Smooth muscle cell (in vitro differentiated cells): Measurements from ENCODE around the gene GDI1. TPM values are rescaled to one million over a fixed set of nuclear protein-coding genes. Genes with fewer than 3 reads are reported as not detected.

ENCODE experiments used
- DNase-seq: peaks from one replicate; lab custom pipeline; 2025; ENCODE audit not compliant: unreplicated experiment; lab: John Stamatoyannopoulos, UW
- H2AFZ ChIP-seq: fragments of 200-600 bp; sonication (generic); 2 replicates; pipeline ENCODE4 v1.6.0; 2016; ENCODE audit warnings: antibody characterized with exemption, low read depth, mild to moderate bottlenecking
- H3F3A ChIP-seq: fragments of 200-600 bp; sonication (generic); 2 replicates; pipeline ENCODE4 v1.6.0; 2017; ENCODE audit warnings: antibody characterized with exemption, low read depth
- H3K27ac ChIP-seq: fragments of 200-600 bp; sonication (generic); 2 replicates; pipeline ENCODE4 v1.5.1; 2016; ENCODE audit warnings: low read depth, mild to moderate bottlenecking
- H3K27me3 ChIP-seq: fragments of 200-600 bp; sonication (generic); 2 replicates; pipeline ENCODE4 v1.6.1; 2016; ENCODE audit warnings: low read depth, mild to moderate bottlenecking
- H3K36me3 ChIP-seq: fragments of 200-600 bp; sonication (generic); 2 replicates; pipeline ENCODE4 v1.5.1; 2016; ENCODE audit warnings: low read depth
- H3K4me1 ChIP-seq: fragments of 200-600 bp; sonication (generic); 2 replicates; pipeline ENCODE4 v1.5.1; 2016; ENCODE audit warnings: low read depth
- H3K4me2 ChIP-seq: fragments of 200-600 bp; sonication (generic); 2 replicates; pipeline ENCODE4 v1.6.0; 2016; ENCODE audit warnings: mild to moderate bottlenecking
- H3K4me3 ChIP-seq: fragments of 200-600 bp; sonication (generic); 2 replicates; pipeline ENCODE4 v1.5.1; 2016; ENCODE audit warnings: mild to moderate bottlenecking
- H3K79me2 ChIP-seq: fragments of 200-600 bp; sonication (generic); 2 replicates; pipeline ENCODE4 v1.6.0; 2016; ENCODE audit warnings: low read depth, mild to moderate bottlenecking
- H3K9ac ChIP-seq: fragments of 200-600 bp; sonication (generic); 2 replicates; pipeline ENCODE4 v1.6.0; 2016; ENCODE audit warnings: low read depth
- H3K9me3 ChIP-seq: fragments of 200-600 bp; sonication (generic); replicated peaks from 2 replicates; pipeline ENCODE4 v1.5.1; 2016; ENCODE audit warnings: low read depth
- H4K20me1 ChIP-seq: fragments of 200-600 bp; sonication (generic); 2 replicates; pipeline ENCODE4 v1.6.0; 2016; ENCODE audit warnings: low read depth
- WGBS: methylation state at CpG from one replicate; pipeline ENCODE4 v1.1.7; 2016; ENCODE audit warnings: low lambda C conversion rate; 5-methylcytosine and 5-hydroxymethylcytosine counted together
- polyA plus RNA-seq: library from polyadenylated mRNA; unstranded; fragments of >200 nt; fragmentation: Nextera tagmentation; extraction: Ambion mirVana; gene quantifications from 2 replicates; pipeline ENCODE4 v1.2.1, GENCODE V29; 2016
- total RNA-seq: library from RNA; depleted of rRNA; stranded (reverse); fragments of >200 nt; gene quantifications from 2 replicates; pipeline ENCODE4 v1.2.3, GENCODE V29; 2014
- TF ChIP-seq, protein P1 (sequence below): fragments of 200-600 bp; sonication (generic); IDR thresholded peaks from 2 replicates; pipeline ENCODE4 v1.5.1; 2017; ENCODE audit warnings: borderline replicate concordance, mild to moderate bottlenecking, antibody characterized with exemption; ENCODE audit not compliant: insufficient read depth, poor library complexity, severe bottlenecking

The GDI1 gene
- total and polyA plus RNA-seq, 2 experiments from 2014 or later: 98.8 to 143 TPM

- H3K4me2 ChIP-seq: peak overlapping the region; percentile 82
- peak overlapping the region; percentile 28 for H3K27ac ChIP-seq
- H3K9me3 ChIP-seq: no peaks in the 10 kb centered on the region
- H3K9ac ChIP-seq: peak overlapping the region; percentile 36
- H3K36me3 ChIP-seq: no peaks in the 10 kb centered on the region
- peaks cover 7% of the 10 kb centered on the region for H4K20me1 ChIP-seq
- TF ChIP-seq, protein P1, sequence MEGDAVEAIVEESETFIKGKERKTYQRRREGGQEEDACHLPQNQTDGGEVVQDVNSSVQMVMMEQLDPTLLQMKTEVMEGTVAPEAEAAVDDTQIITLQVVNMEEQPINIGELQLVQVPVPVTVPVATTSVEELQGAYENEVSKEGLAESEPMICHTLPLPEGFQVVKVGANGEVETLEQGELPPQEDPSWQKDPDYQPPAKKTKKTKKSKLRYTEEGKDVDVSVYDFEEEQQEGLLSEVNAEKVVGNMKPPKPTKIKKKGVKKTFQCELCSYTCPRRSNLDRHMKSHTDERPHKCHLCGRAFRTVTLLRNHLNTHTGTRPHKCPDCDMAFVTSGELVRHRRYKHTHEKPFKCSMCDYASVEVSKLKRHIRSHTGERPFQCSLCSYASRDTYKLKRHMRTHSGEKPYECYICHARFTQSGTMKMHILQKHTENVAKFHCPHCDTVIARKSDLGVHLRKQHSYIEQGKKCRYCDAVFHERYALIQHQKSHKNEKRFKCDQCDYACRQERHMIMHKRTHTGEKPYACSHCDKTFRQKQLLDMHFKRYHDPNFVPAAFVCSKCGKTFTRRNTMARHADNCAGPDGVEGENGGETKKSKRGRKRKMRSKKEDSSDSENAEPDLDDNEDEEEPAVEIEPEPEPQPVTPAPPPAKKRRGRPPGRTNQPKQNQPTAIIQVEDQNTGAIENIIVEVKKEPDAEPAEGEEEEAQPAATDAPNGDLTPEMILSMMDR: no peak
- peaks cover 29% of the 10 kb centered on the region for H3K79me2 ChIP-seq
- no peaks in the 10 kb centered on the region for H3K27me3 ChIP-seq
- WGBS: 75% methylated on average over 13 of the region's 13 CpGs
- H3F3A ChIP-seq: no peaks in the 10 kb centered on the region
- DNase-seq: no peak
- H2AFZ ChIP-seq: no peak overlapping the region
- peak overlapping the region; percentile 50 for H3K4me3 ChIP-seq
- H3K4me1 ChIP-seq: peaks cover 6% of the 10 kb centered on the region
Observed at GRCh38 chrX:154444755-154445246, 7.8 kb downstream of the GDI1 start.

- Histone ChIP-seq H3K27me3 (no peaks in the 10 kb centered on the region), H3K36me3 (no peaks in the 10 kb centered on the region), H2AFZ (no peak overlapping the region), H3K79me2 (peaks cover 19% of the 10 kb centered on the region), H4K20me1 (no peaks in the 10 kb centered on the region), H3K4me3 (no peak overlapping the region), H3K9ac (no peak overlapping the region), H3K9me3 (no peaks in the 10 kb centered on the region), H3K4me1 (peaks cover 6% of the 10 kb centered on the region), H3K4me2 (no peak overlapping the region), H3K27ac (no peak overlapping the region), H3F3A (no peaks in the 10 kb centered on the region)
- TF ChIP-seq, protein P1: no peak
- no peak for DNase-seq
- 92% methylated on average over 16 of the region's 16 CpGs for WGBS
Observed at GRCh38 chrX:154445776-154446175, 8.8 kb downstream of the GDI1 start.

GRCh38 chrX:154446430-154446829 lies 9.5 kb downstream of the GDI1 start:
- TF ChIP-seq, protein P1: no peak
- DNase-seq: no peak
- peaks cover 16% of the 10 kb centered on the region for H3K79me2 ChIP-seq
- no peak overlapping the region for H3K4me3 ChIP-seq
- no peak overlapping the region for H3K4me2 ChIP-seq
- no peaks in the 10 kb centered on the region for H3K27me3 ChIP-seq
- H3K36me3 ChIP-seq: no peaks in the 10 kb centered on the region
- H2AFZ ChIP-seq: no peak overlapping the region
- no peaks in the 10 kb centered on the region for H4K20me1 ChIP-seq
- no peaks in the 10 kb centered on the region for H3K9me3 ChIP-seq
- no peak overlapping the region for H3K9ac ChIP-seq
- H3F3A ChIP-seq: no peaks in the 10 kb centered on the region
- H3K27ac ChIP-seq: no peak overlapping the region
- H3K4me1 ChIP-seq: peaks cover 6% of the 10 kb centered on the region
- WGBS: 93% methylated on average over 12 of the region's 12 CpGs

DNA sequence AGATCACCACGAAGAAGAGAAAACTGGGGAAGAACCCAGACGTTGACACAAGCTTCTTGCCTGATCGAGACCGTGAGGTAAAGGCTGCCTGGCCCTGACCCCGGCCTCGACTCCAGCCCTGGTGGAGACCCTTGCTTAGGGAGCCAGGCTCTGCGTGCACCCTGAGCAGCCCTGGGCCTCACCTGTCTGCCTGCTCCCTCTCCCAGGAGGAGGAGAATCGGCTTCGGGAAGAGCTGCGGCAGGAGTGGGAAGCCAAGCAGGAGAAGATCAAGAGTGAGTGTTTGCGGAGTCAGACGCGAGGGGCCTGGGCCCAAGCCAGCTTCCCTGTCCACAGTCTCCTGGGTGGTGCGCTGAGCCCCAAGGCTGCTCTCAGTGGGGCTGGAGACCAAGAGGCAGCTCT lies 11.5 kb downstream of the GDI1 start:
- H3K9ac ChIP-seq: no peak overlapping the region
- no peak for DNase-seq
- no peak overlapping the region for H3K27ac ChIP-seq
- H2AFZ ChIP-seq: no peak overlapping the region
- peaks cover 6% of the 10 kb centered on the region for H3K4me1 ChIP-seq
- no peaks in the 10 kb centered on the region for H3K27me3 ChIP-seq
- H3K4me3 ChIP-seq: no peak overlapping the region
- no peaks in the 10 kb centered on the region for H3F3A ChIP-seq
- H3K4me2 ChIP-seq: no peak overlapping the region
- no peaks in the 10 kb centered on the region for H3K36me3 ChIP-seq
- WGBS: 92% methylated on average over 14 of the region's 14 CpGs
- TF ChIP-seq, protein P1: no peak
- peaks cover 16% of the 10 kb centered on the region for H3K79me2 ChIP-seq
- H3K9me3 ChIP-seq: no peaks in the 10 kb centered on the region
- no peaks in the 10 kb centered on the region for H4K20me1 ChIP-seq
